GM18526 (cell line): ENCODE results near the gene MAL.

ENCODE experiments used
- POLR2A ChIP-seq: IDR thresholded peaks from 3 replicates; pipeline ENCODE4 v1.6.1; 2011; ENCODE audit not compliant: insufficient read length; ENCODE audit errors: extremely low read depth

MAL gene

DNA sequence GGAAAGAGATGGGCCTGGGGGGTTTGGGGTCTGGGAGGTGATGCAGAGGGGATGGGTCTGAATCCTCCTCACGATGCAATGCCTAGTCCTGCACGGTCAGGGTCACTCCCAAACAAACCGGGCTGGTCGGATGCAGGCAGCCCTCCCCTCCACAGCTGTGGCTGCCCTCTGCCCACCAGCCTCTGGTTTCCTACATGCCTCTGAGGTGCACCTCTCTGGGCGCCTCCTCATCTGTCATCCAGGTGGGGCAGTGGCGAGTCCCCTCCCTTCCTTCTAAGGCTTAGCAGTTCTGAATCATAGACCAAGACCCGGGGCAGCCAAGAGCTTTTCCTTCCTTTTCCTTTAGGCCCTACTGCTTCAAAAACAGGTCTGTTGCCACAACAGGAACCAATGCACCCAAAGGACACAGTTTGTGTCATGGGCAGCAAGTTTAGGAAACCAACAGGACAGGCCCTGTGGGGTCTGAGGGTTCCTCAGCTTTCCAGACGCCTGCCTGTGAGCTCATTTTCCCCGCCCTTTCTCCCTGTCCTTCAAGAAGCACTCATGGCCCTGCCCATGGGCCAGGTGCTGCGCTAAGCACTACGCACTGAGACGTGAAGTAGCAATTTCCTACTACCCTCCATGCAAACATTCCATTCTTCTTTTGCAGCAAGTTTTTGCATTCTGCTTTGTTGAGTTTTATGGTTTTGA lies 6.5 kb upstream of the MAL start:
- TF ChIP-seq POLR2A: no peak

DNA sequence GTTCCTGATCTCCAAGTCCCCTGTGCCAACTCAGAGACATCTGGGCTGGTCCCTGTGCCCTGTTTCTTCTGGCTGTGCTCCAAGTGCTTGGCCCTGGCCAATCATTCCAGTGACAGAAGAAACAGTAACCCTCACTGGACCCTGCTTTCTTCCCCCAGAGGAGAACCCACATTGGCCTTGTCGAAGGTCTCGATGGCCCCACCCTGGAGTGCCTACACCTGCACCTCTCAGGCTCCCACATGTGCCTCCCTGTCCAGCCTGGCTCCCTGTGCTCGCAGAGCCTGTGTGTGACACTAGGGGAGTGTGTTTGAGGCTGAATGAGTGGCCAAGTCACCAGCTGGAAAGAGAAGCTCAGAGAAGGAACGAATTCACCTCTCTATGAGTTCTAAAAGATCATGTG lies 5.9 kb upstream of the MAL start:
- TF ChIP-seq POLR2A: no peak

DNA sequence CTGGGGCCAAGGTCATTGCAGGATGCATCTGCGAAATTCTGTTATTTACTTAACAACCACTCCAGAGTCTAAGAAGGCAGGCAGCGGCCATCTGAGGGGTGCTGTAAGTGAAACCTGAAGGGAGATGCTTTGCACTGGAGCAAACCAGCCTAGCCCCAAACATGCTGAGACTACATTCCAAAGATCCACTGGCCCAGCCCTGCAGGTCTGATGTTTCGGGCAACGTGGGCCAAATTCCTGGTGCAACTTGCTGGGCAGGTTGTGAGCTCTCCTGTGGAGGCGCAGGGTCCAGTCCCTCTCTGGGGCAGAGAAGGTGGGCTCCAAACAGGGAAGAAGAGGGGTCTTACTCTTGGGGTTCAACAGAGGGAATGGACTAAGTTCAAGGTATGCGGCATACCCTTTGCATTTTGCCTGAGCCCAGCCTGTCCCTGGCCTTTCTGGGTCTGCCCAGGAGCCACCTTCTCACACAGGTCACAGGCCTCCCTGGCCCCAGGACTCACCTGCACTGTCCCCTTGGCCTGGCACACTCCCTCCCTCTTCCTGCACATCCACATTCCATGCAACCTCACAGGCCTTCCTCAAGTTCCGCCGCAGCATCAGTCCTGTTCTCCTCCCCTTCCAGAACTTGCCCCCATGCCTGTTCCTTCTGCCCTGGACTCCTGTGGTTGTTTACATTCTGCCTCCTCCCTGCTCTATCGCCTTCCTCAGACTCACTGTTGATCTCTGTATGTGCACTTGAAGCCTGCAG lies 5.1 kb upstream of the MAL start:
- TF ChIP-seq POLR2A: no peak

DNA sequence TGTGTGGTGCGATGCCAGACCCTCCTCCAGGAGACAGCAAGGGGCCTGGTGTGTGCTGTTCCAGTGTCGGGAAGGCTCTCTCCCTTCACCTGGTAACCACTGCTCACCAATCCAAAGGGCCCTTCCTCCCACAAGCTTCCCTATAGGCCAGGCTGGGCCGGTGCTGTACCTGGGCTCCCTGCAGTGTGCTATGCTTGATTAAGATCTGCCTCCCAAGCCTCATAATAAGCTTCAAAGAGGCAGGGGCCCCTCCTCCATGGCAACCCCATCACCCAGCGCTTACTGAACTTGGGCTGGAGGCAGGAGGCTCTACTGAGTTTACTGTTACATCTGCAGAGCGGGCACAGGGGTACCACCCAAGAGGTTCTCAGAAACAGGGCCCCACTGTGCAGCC lies 4.5 kb upstream of the MAL start:
- TF ChIP-seq POLR2A: no peak

DNA sequence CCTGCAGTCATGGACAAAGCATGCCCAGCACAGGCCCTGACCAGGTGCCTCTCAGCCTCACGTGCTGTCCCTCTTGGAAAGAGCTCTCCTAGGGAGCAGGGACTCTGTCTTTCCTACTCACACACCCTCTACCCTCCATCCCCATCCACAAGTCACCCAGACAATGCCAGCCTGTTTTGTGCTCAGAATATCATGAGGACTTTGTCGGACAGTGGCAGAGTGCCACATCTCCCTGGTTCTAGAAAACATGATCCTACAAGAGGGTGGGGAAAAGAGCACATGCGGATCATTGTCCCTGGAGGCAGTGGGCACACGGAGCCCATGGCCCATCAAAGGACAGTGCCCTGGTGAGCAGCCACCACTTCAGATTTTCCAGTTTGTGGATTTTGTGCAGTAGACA lies 3.7 kb upstream of the MAL start:
- no peak for TF ChIP-seq POLR2A

DNA sequence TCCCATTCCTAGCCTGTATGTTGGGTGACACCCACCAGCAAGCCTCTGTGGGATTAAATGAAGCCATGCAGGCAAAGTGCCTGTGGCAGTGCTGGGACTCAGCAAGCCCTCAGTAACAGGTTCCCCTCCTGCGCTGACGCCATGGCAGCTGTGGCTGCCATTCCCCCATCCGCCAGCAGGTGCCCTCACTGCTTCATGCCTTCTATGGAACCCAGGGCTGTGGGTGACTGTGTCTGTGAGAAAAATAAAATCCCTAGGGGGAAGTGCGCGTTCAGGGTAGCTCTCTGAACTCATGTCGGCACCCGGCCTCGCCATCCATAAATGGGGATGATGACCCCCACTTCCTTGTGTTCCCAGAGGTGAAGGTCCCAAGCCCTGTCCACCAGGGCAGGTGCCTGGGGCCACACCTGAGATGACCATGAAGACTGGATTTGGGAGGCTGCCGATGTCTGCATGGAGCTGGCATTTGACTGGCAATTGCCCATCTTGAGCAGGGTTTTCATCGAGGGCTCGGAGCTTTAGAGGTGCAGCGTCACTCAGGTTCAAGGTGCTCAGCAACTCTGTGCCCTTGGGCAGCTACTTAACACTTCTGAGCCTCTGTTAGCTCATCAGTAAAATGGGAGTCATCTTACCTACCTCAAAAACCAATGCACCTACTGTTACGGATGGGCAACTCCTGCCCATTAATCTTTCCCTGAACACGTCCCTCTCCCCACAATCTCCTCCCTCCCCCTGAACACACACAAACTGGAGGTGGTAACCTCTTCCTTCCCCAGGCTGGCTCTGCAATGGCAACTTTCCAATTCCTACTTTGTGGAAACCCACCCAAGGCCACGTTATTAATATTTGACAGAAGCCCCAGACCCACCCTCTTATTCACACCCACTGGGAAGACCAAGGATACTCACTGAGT lies 2.9 kb upstream of the MAL start:
- TF ChIP-seq POLR2A: no peak

DNA sequence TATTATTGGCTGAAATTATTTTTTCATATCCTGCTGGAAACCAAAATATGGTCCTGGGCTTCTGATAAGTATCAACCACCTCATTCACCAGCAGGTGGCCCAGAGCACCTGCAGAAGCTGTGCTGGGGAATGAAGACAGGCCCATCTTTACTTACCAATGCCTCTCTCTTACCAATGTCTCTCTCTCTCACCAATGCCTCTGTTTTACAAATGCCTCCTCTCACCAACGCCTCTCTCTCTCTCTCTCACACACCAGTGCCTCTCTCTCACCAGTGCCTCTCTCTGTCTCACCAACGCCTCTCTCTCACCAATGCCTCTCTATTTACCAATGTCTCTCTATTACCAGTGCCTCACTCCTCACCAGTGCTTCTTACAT lies 2.3 kb upstream of the MAL start:
- no peak for TF ChIP-seq POLR2A

DNA sequence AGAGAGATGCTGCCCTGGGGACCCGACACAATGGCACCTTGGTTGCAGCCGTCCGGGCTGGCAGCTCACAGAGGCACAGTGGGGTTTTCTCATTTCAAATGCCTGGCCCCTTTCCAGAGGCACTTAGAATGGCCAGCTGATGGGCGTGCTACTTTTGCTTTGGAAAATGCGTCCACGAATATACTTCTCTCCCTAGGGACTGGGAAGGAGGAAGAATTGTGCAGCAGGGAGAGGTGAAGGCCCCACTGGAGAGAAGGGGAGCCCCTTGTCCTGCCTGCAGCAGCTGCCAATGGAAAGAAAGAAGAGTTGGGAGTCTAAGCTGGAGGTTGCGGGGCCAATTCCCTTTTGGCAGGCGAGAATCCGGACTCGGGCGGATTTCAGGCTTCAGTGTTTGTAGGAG lies 1.1 kb upstream of the MAL start:
- TF ChIP-seq POLR2A: no peak

DNA sequence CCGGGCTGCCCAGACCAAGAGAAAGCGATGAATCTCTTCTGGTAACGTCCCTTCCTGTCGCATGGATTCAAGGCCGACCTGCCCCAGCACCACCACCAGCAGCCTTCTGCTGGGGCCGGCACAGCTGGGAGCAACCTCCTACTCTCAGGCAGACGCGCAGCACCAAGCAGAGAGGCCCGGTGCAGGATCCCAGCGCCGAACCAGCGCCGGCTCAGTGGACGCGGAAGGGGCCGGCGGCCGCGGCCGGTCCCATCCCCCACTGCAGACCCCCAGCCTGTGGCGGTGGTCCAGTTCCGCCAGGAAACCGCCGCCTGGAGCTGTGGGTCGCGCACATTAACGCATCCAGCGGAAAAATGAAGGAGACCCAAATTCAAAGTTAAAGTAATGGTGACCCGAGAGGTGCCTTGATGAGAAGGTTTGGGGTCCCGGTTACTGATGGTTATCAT lies 525 bp upstream of the MAL start:
- TF ChIP-seq POLR2A: no peak

DNA sequence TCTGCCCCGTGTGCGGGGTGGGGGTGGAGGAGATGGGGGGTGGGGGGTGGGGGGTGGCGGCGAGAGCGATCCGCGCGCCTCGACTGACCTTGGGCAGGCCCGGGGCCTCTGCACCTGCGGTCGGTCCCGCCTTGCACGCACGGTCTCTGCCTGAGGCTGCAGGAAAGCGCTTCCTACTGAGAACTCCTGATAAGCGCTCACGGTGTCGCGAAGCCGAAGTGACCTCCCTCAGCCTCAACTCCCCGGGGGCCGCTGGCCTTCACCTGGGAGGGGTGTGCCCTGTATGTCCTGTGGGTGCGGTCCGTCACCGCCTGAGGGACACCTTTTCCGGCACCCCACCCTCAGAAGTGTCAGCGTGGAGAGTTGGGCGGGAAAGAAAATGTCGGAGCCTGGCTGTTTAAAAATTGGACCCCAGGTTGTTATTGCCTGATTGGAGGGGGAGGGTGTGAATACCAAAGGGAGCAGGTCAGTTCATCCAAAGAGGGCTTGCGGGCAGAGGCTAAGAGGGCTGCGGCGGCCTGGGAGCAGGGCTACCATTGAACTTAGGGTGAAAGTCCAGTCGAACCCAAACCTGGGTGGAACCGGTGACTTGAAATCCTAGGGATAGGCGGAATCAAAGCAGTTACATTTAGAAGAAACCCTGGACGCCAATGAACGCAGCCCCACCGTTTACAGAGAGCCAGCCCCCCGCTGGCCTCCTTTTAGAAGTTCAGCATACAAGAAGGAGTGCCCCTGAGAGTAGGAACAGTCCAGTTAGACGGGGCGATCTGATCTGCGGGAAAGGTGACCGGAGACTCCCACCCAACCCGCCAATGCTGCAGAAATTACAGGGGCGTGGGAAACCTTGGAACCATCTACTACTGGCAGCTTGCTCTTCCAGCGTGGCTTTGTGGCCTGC lies 1.2 kb downstream of the MAL start:
- TF ChIP-seq POLR2A: no peak

DNA sequence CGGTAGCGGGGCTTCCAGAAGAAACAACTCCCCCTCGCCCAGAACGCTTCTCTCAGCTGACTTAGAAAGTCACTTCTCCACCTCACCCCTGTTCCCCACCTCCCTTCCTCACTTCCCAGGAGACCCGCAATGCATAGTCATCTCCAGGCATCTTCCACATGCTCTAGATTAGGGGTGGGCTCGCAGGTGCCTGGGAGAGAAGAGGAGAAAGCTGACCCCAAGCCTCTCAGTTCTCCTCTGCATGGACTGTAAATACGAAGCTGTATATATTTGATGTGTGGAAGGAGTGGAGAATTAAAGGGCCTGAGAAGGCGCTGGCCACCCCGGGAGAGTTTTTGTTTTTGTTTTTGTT lies 1.8 kb downstream of the MAL start:
- no peak for TF ChIP-seq POLR2A

DNA sequence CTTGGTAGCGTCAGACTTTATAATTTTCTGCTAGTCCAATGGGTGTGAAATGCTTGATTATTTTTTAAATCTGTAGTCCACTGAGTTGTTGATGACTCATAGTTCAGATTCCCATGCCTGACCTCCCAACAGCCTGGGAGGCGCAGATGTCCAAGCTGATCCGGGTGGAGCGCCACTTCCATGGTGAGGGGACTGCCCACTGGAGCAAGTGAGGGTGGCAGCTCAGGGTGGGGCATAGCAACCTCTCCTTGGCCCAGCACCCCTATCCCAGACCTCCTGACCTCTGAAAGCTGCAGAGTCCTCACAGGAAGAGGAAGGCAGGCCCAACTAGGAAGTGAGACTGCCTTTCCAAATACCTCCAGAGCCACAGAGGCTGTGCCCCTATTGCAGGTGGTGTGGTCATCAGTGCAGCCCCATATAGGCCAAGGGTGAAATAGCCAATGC lies 4.4 kb downstream of the MAL start:
- TF ChIP-seq POLR2A: no peak

DNA sequence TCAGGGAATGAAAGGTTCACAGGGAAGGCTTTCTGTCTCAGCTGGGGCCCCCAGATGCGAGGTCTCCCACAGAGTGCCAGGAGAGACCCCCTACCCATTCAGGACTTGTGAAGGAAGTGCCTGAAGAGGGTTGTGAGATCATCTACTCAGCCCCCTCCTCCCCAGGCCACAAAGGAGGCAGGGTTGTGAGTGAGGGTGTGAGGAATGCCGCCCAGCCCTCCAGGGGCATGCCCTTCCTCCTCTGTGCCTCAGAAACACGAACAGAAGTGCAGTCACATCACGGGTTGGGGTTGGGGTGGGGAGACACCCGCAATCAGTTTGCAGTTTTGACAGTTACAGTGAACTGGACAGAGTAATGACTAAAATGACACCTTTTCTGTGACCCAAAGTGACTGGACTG lies 5.0 kb downstream of the MAL start:
- TF ChIP-seq POLR2A: no peak

DNA sequence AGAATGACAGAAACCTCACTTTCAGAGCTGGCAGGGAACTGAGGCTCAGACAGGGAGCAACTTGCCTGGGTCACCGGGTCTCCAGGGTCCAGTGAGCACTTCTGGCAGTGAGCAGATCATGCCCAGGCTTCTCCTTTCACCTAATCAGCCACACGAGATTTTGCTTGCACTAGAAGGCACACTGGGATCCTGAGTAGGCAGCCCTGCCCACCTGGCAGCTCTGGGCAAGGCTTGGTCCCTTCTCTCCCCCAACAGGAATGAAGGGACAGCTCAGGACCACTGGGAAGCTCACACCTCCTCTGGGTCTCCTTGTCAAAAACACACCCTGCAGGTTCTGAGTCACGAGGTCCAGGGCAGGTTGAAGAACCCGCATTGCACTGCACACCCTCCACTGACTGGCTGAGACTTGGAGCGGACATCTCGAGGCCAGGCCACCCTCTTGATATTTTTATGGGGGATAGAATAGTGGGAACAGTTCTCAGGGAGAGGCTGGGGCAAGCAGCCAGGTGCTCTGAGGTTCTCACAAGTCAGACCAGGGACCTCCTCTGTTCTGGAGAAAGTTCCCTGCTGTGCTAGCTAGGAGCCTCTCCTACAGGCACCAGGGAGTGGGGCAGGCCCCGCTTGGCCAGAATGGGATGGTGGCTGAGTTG lies 5.7 kb downstream of the MAL start:
- TF ChIP-seq POLR2A: no peak

DNA sequence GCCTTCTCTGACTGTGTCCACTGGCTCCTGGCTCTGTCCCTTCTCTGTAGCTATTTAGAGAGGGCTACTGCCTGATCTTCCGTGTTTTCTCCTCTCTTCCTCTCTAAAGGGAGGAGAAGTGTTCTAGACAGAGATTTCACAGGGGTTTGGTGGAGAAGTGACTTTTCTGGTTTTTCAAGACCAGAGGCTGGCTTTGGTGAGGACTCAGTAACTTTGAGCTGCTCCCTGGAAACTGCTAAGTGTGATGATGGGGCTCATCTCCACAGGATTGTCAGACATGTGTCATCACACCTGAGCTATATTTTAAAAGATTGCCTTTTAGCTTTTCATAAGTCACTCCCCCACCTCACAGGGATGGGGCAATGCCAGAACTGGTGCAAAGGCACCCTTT lies 6.2 kb downstream of the MAL start:
- TF ChIP-seq POLR2A: no peak

DNA sequence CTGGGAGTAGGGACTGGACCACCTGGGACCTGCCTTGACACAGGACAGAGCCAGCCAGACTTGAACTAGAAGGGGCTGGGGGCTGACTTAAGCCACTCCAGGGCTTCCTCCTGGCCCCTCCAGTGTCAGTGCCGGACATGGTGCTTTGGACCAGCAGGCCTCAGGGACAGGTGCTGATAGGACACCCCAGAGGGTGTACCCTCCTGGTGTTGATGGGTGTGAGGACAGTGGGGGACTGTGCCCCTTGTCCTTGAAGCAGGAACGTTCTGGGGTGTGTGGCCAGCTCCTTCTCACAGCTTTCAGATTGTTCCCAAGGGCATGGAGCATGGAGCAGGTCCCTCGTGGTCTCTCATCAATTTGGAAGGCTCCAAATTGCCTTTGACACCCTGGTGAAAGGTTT lies 6.8 kb downstream of the MAL start:
- TF ChIP-seq POLR2A: no peak
